H1 (cell line): ENCODE results near the gene SIPA1L3. TPM values are rescaled to one million over a fixed set of nuclear protein-coding genes. Genes with fewer than 3 reads are reported as not detected.

Source experiments
- polyA plus RNA-seq, 7 experiments: library from polyadenylated mRNA; depleted of rRNA in 3 of 7; stranded (reverse) in 5 of 7; unstranded in 2 of 7; fragments of >200 nt in 5 of 7; fragments of 200-250 nt in 2 of 7; gene quantifications; 1 replicate in 5 of 7; 2 replicates in 1 of 7; 4 replicates in 1 of 7; pipeline versions ENCODE4 v1.2.1 to v1.2.3, GENCODE V29; 2011 to 2013; ENCODE audit warnings: missing spikeins in 2 of 7, mixed read lengths in 2 of 7
- total RNA-seq: library from RNA; stranded (reverse); fragmentation: NEBNext Ultra II Directional; extraction: Animal tissue kit (Norgen Biotek cat#: 25700); gene quantifications from 2 replicates; pipeline ENCODE4 v1.2.1, GENCODE V29; 2021
- TF ChIP-seq, protein P1 (sequence below): fragments of 300-600 bp; sonication (generic); IDR thresholded peaks from 2 replicates; pipeline ENCODE4 v1.7.1; 2012; ENCODE audit warnings: low read length, moderate library complexity, mild to moderate bottlenecking, inconsistent platforms; ENCODE audit not compliant: insufficient replicate concordance

Gene SIPA1L3
- total and polyA plus RNA-seq, 2 of the 8 experiments (the other 6 are each of a cell fraction or from before 2014, with no cell fraction given): 15.0 to 54.9 TPM

DNA sequence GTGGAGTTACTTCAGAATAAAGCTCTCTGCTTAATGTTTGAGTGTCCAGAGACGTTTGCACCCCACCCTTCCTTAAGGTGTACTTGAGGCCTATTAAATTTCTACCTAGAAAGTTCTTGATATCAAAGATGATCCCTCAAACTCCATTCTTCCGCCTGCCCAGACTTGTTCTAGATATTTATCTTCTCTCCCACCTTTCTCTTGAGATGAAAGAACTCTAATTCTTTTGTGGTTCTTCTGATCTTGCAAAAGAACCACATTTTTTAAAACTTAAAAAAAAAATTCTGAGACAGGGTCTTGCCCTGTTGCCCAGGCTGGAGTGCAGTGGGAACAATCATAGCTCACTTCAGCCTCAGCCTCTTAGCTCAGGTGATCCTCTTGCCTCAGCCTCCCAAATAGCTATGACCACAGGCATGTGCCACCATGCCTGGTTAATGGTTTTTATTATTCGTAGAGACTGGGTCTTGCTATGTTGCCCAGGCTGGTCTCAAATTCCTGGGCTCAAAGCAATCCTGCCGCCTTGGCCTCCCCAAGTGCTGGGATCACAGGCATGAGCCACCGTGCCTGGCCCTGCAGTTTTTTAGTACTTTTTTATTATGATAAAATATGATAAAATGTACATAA, 94.3 kb downstream of the SIPA1L3 start (continued):
- TF ChIP-seq, protein P1, sequence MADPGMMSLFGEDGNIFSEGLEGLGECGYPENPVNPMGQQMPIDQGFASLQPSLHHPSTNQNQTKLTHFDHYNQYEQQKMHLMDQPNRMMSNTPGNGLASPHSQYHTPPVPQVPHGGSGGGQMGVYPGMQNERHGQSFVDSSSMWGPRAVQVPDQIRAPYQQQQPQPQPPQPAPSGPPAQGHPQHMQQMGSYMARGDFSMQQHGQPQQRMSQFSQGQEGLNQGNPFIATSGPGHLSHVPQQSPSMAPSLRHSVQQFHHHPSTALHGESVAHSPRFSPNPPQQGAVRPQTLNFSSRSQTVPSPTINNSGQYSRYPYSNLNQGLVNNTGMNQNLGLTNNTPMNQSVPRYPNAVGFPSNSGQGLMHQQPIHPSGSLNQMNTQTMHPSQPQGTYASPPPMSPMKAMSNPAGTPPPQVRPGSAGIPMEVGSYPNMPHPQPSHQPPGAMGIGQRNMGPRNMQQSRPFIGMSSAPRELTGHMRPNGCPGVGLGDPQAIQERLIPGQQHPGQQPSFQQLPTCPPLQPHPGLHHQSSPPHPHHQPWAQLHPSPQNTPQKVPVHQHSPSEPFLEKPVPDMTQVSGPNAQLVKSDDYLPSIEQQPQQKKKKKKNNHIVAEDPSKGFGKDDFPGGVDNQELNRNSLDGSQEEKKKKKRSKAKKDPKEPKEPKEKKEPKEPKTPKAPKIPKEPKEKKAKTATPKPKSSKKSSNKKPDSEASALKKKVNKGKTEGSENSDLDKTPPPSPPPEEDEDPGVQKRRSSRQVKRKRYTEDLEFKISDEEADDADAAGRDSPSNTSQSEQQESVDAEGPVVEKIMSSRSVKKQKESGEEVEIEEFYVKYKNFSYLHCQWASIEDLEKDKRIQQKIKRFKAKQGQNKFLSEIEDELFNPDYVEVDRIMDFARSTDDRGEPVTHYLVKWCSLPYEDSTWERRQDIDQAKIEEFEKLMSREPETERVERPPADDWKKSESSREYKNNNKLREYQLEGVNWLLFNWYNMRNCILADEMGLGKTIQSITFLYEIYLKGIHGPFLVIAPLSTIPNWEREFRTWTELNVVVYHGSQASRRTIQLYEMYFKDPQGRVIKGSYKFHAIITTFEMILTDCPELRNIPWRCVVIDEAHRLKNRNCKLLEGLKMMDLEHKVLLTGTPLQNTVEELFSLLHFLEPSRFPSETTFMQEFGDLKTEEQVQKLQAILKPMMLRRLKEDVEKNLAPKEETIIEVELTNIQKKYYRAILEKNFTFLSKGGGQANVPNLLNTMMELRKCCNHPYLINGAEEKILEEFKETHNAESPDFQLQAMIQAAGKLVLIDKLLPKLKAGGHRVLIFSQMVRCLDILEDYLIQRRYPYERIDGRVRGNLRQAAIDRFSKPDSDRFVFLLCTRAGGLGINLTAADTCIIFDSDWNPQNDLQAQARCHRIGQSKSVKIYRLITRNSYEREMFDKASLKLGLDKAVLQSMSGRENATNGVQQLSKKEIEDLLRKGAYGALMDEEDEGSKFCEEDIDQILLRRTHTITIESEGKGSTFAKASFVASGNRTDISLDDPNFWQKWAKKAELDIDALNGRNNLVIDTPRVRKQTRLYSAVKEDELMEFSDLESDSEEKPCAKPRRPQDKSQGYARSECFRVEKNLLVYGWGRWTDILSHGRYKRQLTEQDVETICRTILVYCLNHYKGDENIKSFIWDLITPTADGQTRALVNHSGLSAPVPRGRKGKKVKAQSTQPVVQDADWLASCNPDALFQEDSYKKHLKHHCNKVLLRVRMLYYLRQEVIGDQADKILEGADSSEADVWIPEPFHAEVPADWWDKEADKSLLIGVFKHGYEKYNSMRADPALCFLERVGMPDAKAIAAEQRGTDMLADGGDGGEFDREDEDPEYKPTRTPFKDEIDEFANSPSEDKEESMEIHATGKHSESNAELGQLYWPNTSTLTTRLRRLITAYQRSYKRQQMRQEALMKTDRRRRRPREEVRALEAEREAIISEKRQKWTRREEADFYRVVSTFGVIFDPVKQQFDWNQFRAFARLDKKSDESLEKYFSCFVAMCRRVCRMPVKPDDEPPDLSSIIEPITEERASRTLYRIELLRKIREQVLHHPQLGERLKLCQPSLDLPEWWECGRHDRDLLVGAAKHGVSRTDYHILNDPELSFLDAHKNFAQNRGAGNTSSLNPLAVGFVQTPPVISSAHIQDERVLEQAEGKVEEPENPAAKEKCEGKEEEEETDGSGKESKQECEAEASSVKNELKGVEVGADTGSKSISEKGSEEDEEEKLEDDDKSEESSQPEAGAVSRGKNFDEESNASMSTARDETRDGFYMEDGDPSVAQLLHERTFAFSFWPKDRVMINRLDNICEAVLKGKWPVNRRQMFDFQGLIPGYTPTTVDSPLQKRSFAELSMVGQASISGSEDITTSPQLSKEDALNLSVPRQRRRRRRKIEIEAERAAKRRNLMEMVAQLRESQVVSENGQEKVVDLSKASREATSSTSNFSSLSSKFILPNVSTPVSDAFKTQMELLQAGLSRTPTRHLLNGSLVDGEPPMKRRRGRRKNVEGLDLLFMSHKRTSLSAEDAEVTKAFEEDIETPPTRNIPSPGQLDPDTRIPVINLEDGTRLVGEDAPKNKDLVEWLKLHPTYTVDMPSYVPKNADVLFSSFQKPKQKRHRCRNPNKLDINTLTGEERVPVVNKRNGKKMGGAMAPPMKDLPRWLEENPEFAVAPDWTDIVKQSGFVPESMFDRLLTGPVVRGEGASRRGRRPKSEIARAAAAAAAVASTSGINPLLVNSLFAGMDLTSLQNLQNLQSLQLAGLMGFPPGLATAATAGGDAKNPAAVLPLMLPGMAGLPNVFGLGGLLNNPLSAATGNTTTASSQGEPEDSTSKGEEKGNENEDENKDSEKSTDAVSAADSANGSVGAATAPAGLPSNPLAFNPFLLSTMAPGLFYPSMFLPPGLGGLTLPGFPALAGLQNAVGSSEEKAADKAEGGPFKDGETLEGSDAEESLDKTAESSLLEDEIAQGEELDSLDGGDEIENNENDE: no peak
